Measurements from ENCODE around the gene AFP.

DNA sequence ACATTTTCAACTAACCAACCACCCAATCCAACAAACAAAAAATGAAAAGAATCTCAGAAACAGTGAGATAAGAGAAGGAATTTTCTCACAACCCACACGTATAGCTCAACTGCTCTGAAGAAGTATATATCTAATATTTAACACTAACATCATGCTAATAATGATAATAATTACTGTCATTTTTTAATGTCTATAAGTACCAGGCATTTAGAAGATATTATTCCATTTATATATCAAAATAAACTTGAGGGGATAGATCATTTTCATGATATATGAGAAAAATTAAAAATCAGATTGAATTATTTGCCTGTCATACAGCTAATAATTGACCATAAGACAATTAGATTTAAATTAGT lies 4.2 kb upstream of the AFP start:
- TF ChIP-seq, protein P1, sequence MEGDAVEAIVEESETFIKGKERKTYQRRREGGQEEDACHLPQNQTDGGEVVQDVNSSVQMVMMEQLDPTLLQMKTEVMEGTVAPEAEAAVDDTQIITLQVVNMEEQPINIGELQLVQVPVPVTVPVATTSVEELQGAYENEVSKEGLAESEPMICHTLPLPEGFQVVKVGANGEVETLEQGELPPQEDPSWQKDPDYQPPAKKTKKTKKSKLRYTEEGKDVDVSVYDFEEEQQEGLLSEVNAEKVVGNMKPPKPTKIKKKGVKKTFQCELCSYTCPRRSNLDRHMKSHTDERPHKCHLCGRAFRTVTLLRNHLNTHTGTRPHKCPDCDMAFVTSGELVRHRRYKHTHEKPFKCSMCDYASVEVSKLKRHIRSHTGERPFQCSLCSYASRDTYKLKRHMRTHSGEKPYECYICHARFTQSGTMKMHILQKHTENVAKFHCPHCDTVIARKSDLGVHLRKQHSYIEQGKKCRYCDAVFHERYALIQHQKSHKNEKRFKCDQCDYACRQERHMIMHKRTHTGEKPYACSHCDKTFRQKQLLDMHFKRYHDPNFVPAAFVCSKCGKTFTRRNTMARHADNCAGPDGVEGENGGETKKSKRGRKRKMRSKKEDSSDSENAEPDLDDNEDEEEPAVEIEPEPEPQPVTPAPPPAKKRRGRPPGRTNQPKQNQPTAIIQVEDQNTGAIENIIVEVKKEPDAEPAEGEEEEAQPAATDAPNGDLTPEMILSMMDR (IDR thresholded peaks at IDR 0.05), result no peak
- TF ChIP-seq POLR2A (IDR thresholded peaks at IDR 0.05), result no peak
- TF ChIP-seq POLR2AphosphoS5 (IDR thresholded peaks at IDR 0.05; ENCODE audit: insufficient read depth in 1 of 2, low read depth in 1 of 2), result no peak
